Stimulated activated naive CD8-positive, alpha-beta T cell treated with anti-CD3 and anti-CD28 coated beads, Interleukin-15, Interleukin-2, amounts not matched to agents 100 U/mL and 50 U/mL, for 24 hours (primary cell): ENCODE measurements around the gene MACROD1.

Experiments
- ATAC-seq: fragments of 150-1000 bp; cut with Tn5 transposase; one replicate; pipeline ENCODE4 v1.10.0; 2021
- DNase-seq: peaks from one replicate; pipeline ENCODE4 v3.0.0; 2021

MACROD1 gene

GRCh38 chr11:63961608-63962412, 204.1 kb downstream of the MACROD1 start:
- DNase-seq: no peak
- peak; percentile 36 for ATAC-seq

- DNase-seq: no peak
- ATAC-seq: no peak
Observed at GRCh38 chr11:63958008-63958407, 207.9 kb downstream of the MACROD1 start.

- no peak for DNase-seq
- ATAC-seq: no peak
Observed at GRCh38 chr11:63952570-63952969, 213.3 kb downstream of the MACROD1 start.

- DNase-seq (peak; percentile 42), ATAC-seq (peak; percentile 68)
Observed at GRCh38 chr11:63951779-63952536, 214.0 kb downstream of the MACROD1 start.
